Measurements from ENCODE around the gene TMEM234. TPM values are rescaled to one million over a fixed set of nuclear protein-coding genes. Genes with fewer than 3 reads are reported as not detected.

The TMEM234 gene
- total and polyA plus RNA-seq, 7 donors: 4.4 to 23.1 (median 7.2) TPM

GRCh38 chr1:32221581-32221979, 573 bp downstream of the TMEM234 start:
- H3K9me3 ChIP-seq: no peaks in the 10 kb centered on the region
- WGBS, 2 donors: 7 to 18% methylated on average over 13 of the region's 13 CpGs
- TF ChIP-seq CTCF (IDR thresholded peaks at IDR 0.05): no peak
- TF ChIP-seq EP300 (IDR thresholded peaks at IDR 0.05): no peak
- no peak for TF ChIP-seq POLR2A (IDR thresholded peaks at IDR 0.05)
- no peak for TF ChIP-seq POLR2AphosphoS5 (IDR thresholded peaks at IDR 0.05)
- peaks cover 8 to 57% (median 22%) of the 10 kb centered on the region in 4 donors for H3K36me3 ChIP-seq
- peaks cover 0 to 32% (median 26%) of the 10 kb centered on the region in 4 donors for H3K4me1 ChIP-seq
- H3K27me3 ChIP-seq: no peaks in the 10 kb centered on the region
- no peak for DNase-seq
- peak overlapping the region; percentile 88 to 91 (median 90) for H3K27ac ChIP-seq
- H3K4me3 ChIP-seq: peak overlapping the region; percentile 70 to 87 (median 73)
- intact Hi-C loops (cut with DNase I): loop anchor here (5.0 kb wide), 1 partner anchor 131 kb away; no protein-coding TSS in a partner anchor

GRCh38 chr1:32220746-32221580, 1.2 kb downstream of the TMEM234 start:
- Histone ChIP-seq H3K9me3 (no peaks in the 10 kb centered on the region), H3K27me3 (no peaks in the 10 kb centered on the region), H3K36me3 (peaks cover 1 to 57% (median 21%) of the 10 kb centered on the region in 4 donors), H3K4me1 (peaks cover 0 to 32% (median 26%) of the 10 kb centered on the region in 4 donors), H3K27ac (peak overlapping the region; percentile 88 to 91 (median 90)), H3K4me3 (peak overlapping the region; percentile 70 to 87 (median 73))
- intact Hi-C loops (cut with DNase I): loop anchor here (5.0 kb wide), 1 partner anchor 131 kb away; no protein-coding TSS in a partner anchor
- TF ChIP-seq POLR2A (IDR thresholded peaks at IDR 0.05) (no peak), EP300 (IDR thresholded peaks at IDR 0.05) (no peak), POLR2AphosphoS5 (IDR thresholded peaks at IDR 0.05) (no peak), CTCF (IDR thresholded peaks at IDR 0.05) (no peak)
- 85 to 89% methylated on average over 4 of the region's 4 CpGs for WGBS, 2 donors
- DNase-seq: no peak

- Histone ChIP-seq H3K36me3 (peaks cover 0 to 56% (median 14%) of the 10 kb centered on the region in 4 donors), H3K4me1 (peaks cover 0 to 28% (median 23%) of the 10 kb centered on the region in 4 donors)
These were observed 3.1 kb downstream of the TMEM234 start for GRCh38 chr1:32219022-32219421.

GRCh38 chr1:32216566-32216965, 5.6 kb downstream of the TMEM234 start:
- intact Hi-C loops (cut with DNase I): loop anchor here (5.0 kb wide), 1 partner anchor 196 kb away; no protein-coding TSS in a partner anchor
- no peak for DNase-seq
- H3K27me3 ChIP-seq: no peaks in the 10 kb centered on the region
- TF ChIP-seq POLR2AphosphoS5 (IDR thresholded peaks at IDR 0.05) (no peak), POLR2A (IDR thresholded peaks at IDR 0.05) (no peak), EP300 (IDR thresholded peaks at IDR 0.05) (no peak), CTCF (IDR thresholded peaks at IDR 0.05) (no peak)
- H3K4me3 ChIP-seq: no peak overlapping the region
- WGBS, 2 donors: 80 to 83% methylated on average over 5 of the region's 5 CpGs
- no peaks in the 10 kb centered on the region for H3K9me3 ChIP-seq
- peaks cover 0 to 56% (median 14%) of the 10 kb centered on the region in 4 donors for H3K36me3 ChIP-seq
- H3K27ac ChIP-seq: no peak overlapping the region
- peaks cover 0 to 16% (median 10%) of the 10 kb centered on the region in 4 donors for H3K4me1 ChIP-seq

More at GRCh38 chr1:32219022-32219421, 3.1 kb downstream of the TMEM234 start:
- Histone ChIP-seq H3K4me3 (no peak overlapping the region), H3K27ac (no peak overlapping the region), H3K27me3 (no peaks in the 10 kb centered on the region), H3K9me3 (no peaks in the 10 kb centered on the region)
- TF ChIP-seq EP300 (IDR thresholded peaks at IDR 0.05) (no peak), POLR2A (IDR thresholded peaks at IDR 0.05) (no peak), CTCF (IDR thresholded peaks at IDR 0.05) (no peak), POLR2AphosphoS5 (IDR thresholded peaks at IDR 0.05) (no peak)
- DNase-seq: no peak
- intact Hi-C loops (cut with DNase I): loop anchor here (5.0 kb wide), 1 partner anchor 193 kb away; no protein-coding TSS in a partner anchor
- 91 to 92% methylated on average over 7 of the region's 7 CpGs for WGBS, 2 donors
